OCI-LY1 (cell line): ENCODE data around the gene FAM89A.

ENCODE experiments used
- EZH2 ChIP-seq: fragments of 200-600 bp; sonication (generic), shearing (Covaris generic); IDR thresholded peaks from 2 replicates; pipeline ENCODE4 v1.8.0; 2017; ENCODE audit warnings: borderline replicate concordance, mixed run types, mild to moderate bottlenecking, antibody characterized with exemption, low read length, moderate library complexity, mixed read lengths
- TF ChIP-seq, protein P1 (sequence below): fragments of 200-600 bp; sonication (generic), shearing (Covaris generic); IDR thresholded peaks from 2 replicates; pipeline ENCODE4 v1.5.1; 2017; ENCODE audit warnings: mild to moderate bottlenecking, antibody characterized with exemption, low read length, moderate library complexity, mixed read lengths

DNA sequence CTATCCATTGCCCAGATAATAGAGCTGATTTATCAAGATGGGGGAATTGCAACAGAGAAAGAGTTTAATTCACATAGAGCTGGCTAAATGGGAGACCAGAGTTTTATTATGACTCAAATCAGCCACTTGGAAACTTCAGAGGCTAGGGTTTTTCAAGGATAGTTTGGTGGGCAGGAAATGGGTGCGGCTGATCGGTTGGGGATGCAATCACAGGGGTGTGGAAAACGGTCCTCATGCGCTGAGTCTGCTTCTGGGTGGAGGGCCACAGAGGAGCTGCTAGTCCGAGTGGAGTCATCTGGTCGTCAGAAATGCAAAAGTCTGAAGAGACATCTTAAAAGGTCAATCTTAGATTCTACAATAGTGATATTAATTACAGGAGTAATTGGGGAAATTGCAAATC lies 32.0 kb upstream of the FAM89A start:
- TF ChIP-seq, protein P1, sequence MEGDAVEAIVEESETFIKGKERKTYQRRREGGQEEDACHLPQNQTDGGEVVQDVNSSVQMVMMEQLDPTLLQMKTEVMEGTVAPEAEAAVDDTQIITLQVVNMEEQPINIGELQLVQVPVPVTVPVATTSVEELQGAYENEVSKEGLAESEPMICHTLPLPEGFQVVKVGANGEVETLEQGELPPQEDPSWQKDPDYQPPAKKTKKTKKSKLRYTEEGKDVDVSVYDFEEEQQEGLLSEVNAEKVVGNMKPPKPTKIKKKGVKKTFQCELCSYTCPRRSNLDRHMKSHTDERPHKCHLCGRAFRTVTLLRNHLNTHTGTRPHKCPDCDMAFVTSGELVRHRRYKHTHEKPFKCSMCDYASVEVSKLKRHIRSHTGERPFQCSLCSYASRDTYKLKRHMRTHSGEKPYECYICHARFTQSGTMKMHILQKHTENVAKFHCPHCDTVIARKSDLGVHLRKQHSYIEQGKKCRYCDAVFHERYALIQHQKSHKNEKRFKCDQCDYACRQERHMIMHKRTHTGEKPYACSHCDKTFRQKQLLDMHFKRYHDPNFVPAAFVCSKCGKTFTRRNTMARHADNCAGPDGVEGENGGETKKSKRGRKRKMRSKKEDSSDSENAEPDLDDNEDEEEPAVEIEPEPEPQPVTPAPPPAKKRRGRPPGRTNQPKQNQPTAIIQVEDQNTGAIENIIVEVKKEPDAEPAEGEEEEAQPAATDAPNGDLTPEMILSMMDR: no peak
- no peak for TF ChIP-seq EZH2
